ENCODE measurements around the gene DEPP1. TPM values are rescaled to one million over a fixed set of nuclear protein-coding genes. Genes with fewer than 3 reads are reported as not detected.

The DEPP1 gene
- total and polyA plus RNA-seq, 2 of the 13 experiments (the other 11 are each of a cell fraction or from before 2014, with no cell fraction given), result 14.8 to 270 TPM

GRCh38 chr10:44995914-44996669 is 17.5 kb upstream of the DEPP1 start (continued):
- TF ChIP-seq HOXA5 (CRISPR knock-in tag; IDR thresholded peaks at IDR 0.05) (peak; percentile 94), ZNF513 (CRISPR knock-in tag; conservative IDR thresholded peaks at IDR 0.05) (no peak), ZKSCAN8 (CRISPR knock-in tag; IDR thresholded peaks at IDR 0.05; ENCODE audit: borderline replicate concordance) (peak; percentile 53; the same call in 1 of the 2 replicates), ZNF12 (CRISPR knock-in tag; IDR thresholded peaks at IDR 0.05) (0 out of 2 replicates have a peak, but pooled peaks have one; percentile 33), CBX2 (IDR thresholded peaks at IDR 0.05; ENCODE audit: low read depth, low read length) (no peak), CBX2 (CRISPR knock-in tag; IDR thresholded peaks at IDR 0.05; ENCODE audit: low read depth) (no peak), RBFOX2 (IDR thresholded peaks at IDR 0.05; ENCODE audit: low read depth, low read length) (peak; percentile 60; the same call in 1 of the 2 replicates), ZNF30 (CRISPR knock-in tag; IDR thresholded peaks at IDR 0.05) (no peak), TSC22D2 (CRISPR knock-in tag; IDR thresholded peaks at IDR 0.05; ENCODE audit: borderline replicate concordance) (no peak), HOXA7 (CRISPR knock-in tag; IDR thresholded peaks at IDR 0.05) (no peak), ZBTB37 (CRISPR knock-in tag; IDR thresholded peaks at IDR 0.05) (peak; percentile 100), CCDC6 (CRISPR knock-in tag; IDR thresholded peaks at IDR 0.05) (no peak; the same call in 1 of the 2 replicates), EHMT2 (IDR thresholded peaks at IDR 0.05; ENCODE audit: borderline replicate concordance, low read depth, low read length) (no peak), GZF1 (CRISPR knock-in tag; IDR thresholded peaks at IDR 0.05) (no peak), ZNF792 (CRISPR knock-in tag; IDR thresholded peaks at IDR 0.05) (0 out of 2 replicates have a peak, but pooled peaks have one; percentile 14), ZNF597 (CRISPR knock-in tag; IDR thresholded peaks at IDR 0.05) (no peak), ZBTB4 (CRISPR knock-in tag; IDR thresholded peaks at IDR 0.05; ENCODE audit: borderline replicate concordance) (peak; percentile 70; the same call in 1 of the 2 replicates), JUNB (CRISPR knock-in tag; IDR thresholded peaks at IDR 0.05; ENCODE audit: borderline replicate concordance) (no peak), ZNF331 (CRISPR knock-in tag; IDR thresholded peaks at IDR 0.05) (peak; percentile 59; the same call in 1 of the 2 replicates), ZNF773 (CRISPR knock-in tag; IDR thresholded peaks at IDR 0.05; ENCODE audit: borderline replicate concordance) (no peak), MED8 (CRISPR knock-in tag; IDR thresholded peaks at IDR 0.05; ENCODE audit: insufficient replicate concordance) (peak; percentile 45), XBP1 (CRISPR knock-in tag; IDR thresholded peaks at IDR 0.05) (no peak), GLI4 (CRISPR knock-in tag; IDR thresholded peaks at IDR 0.05; ENCODE audit: borderline replicate concordance) (no peak), NFE2L2 (IDR thresholded peaks at IDR 0.05; ENCODE audit: low read length) (no peak)
